Measurements from ENCODE around the gene BLOC1S1.

- TF ChIP-seq REST (IDR thresholded peaks at IDR 0.05) (no peak), NFE2L2 (conservative IDR thresholded peaks at IDR 0.05; ENCODE audit: low read length) (no peak), ZSCAN20 (CRISPR knock-in tag; IDR thresholded peaks at IDR 0.05) (no peak), ELK1 (IDR thresholded peaks at IDR 0.05; ENCODE audit: low read depth, low read length) (no peak), ZC3H11A (IDR thresholded peaks at IDR 0.05) (0 out of 2 replicates have a peak, but pooled peaks have one; percentile 1), BHLHE40 (IDR thresholded peaks at IDR 0.05; ENCODE audit: low read depth, low read length) (no peak), POLR2A (IDR thresholded peaks at IDR 0.05; ENCODE audit: low read length) (no peak), JUN (IDR thresholded peaks at IDR 0.05) (no peak), USF2 (IDR thresholded peaks at IDR 0.05) (no peak), CTCF (IDR thresholded peaks at IDR 0.05) (peak; percentile 95), RNF2 (IDR thresholded peaks at IDR 0.05; ENCODE audit: borderline replicate concordance, low read depth) (no peak)
These were observed 22.5 kb downstream of the BLOC1S1 start for GRCh38 chr12:55738123-55739024.

Data from A549 (cell line).